Fibroblast of gingiva (primary cell): Measurements from ENCODE around the gene PDE1A.
"Not testable (repeated sequence)": the region's sequence is repeated elsewhere in the genome, so short reads cannot be mapped to it uniquely, and the experiment has no call there.

Experiments
- DNase-seq: peaks from one replicate; pipeline ENCODE4 v3.0.0-alpha.2; 2011; ENCODE audit warnings: low read depth

The PDE1A gene

DNA sequence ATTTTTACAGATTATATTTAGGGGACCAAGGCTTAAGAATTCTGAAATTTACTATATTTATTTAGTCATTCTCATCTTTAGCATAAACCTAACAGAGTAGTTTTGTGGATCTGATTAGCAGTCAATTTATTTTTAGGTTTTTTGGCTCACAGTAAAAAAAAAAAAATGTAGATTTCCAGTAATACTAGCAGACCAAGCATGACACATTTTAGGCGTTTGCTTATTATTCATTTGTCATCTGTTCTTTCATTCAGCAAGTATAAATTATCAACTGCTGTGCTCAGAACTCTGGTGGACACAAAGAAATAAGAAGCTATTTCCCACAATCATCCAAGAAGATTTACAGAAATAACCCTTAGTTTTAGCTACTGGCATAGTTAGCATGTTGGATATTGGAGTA, 20.6 kb downstream of the PDE1A start:
- peak; percentile 10 for DNase-seq

DNA sequence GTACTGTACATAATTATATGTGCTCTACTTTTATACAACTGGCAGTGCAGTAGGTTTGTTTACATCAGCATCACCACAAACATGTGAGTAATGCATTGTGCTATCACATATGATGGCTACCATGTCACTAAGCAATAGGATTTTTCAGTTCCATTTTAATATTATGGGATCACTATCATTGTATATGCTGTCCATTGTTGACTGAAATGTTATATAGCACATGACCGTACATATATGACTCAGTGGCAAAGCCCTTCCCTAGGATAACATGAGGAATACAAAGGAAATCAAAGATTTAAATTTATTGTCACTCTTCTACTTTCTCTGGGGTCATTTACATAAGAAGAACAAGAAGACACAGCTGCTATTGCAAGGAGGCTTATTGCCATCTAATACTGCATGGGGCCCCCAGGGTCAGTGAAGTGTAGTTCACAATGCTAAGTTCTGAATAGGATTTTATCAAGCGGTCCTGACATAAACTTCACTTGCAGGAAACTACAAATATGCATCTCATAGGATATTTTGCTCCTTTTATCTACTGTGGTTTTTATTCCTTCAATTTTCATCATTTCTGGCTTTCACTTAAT, 21.8 kb downstream of the PDE1A start:
- DNase-seq: no peak

DNA sequence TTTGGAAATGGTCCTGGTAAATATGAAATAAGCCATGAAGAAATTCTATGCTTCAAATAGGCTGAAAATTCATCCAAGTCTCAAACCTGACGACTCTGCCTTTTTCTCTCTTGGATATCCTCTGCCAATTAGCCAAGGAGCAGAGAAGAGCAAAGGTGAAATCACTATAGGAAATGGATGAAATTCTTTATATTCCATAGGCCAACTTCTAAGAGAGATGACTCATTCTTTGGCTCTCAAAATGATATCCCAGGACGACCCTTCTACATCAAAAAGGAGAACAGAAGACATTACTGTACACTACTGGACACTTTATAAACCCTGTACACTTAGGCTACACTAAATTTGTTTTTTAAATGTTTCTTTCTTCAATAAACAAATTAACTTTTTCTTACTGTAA, 22.7 kb downstream of the PDE1A start:
- no peak for DNase-seq

DNA sequence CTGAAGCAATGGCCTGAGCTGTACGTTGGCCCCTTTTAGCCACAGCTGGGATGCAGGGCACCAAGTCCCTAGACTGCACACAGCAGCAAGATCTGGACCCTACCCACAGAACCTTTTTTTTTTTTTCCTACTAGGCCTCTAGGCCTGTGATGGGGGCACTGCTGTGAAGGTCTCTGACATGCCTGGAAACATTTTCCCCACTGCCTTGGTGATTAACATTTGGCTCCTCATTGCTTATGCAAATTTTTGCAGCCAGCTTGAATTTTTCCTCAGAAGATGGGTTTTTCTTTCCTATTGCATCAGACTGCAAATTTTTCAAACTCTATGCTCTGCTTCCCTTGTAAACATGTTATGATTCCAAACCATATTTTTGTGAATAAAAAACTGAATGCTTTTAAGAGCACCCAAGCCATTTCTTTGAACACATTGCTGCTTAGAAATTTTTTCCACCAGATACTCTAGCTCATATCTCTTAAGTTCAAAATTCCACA, 33.5 kb downstream of the PDE1A start:
- DNase-seq: peak; percentile 55

DNA sequence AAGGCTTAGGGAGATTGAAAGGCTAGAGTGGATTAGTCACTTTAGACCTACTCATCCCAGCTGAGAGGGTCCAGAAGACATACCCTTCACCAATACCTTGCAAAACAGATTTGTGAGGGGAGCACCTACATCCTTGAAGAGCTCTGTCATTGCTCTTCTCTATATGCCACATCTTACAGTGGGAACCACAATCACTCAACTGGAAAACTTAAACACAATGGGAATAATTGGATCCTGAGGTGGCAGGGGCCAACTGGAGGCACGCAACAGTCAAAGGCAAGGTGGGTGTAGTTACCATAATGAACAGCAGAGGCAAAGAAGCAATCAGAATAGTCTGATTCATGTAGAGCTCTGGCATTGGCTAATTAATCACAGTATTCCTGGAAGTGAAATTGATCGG, 35.4 kb downstream of the PDE1A start:
- DNase-seq: no peak

DNA sequence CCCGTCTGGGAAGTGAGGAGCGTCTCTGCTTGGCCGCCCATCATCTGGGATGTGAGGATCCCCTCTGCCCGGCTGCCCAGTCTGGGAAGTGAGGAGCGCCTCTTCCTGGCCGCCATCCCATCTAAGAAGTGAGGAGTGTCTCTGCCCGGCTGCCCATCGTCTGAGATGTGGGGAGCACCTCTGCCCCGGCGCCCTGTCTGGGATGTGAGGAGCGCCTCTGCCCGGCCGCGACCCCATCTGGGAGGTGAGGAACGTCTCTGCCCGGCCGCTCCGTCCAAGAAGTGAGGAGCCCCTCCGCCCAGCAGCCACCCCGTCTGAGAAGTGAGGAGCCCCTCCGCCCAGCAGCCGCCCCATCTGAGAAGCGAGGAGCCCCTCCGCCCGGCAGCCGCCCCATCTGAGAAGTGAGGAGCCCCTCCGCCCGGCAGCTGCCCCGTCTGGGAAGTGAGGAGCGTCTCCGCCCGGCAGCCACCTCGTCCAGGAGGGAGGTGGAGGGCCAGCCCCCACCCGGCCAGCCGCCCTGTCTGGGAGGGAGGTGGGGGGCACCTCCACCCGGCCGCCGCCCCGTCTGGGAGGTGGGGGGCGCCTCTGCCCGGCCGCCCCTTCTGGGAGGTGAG, 40.5 kb downstream of the PDE1A start:
- DNase-seq: not testable (repeated sequence)

DNA sequence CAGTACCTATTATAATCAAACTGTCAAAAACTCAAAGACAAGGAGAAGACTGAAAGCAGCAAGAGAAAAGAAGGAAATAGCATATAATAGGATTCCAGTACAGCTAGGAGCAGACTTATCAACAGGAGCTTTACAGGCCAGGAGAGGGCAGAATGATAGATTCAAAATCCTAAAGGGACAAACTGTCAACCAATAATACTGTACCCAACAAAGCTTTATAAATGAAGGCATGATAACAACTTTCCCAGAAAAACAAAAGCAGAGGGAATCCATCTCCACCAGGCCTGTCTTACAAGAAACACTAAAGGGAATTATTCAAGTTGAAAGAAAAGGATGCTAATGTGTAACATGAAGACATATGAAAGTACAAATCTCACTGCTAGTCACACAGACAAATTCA, 42.0 kb downstream of the PDE1A start:
- no peak for DNase-seq

DNA sequence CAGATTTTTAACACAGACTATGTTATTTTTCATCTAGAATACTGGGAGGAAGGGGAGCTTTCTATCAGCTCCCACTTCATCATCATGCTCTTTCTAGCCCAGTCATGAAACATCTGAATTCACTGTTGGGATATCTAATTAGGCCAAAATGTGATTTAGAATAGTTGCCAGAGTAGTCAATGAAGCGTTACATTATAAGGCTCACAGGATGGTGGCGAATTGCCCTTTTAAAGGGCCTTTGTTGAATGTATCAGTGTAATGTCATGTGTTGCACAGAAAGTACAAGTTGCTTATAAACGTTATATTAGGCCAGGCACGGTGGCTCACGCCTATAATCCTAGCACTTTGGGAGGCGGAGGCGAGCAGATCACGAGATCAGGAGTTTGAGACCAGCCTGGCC, 45.6 kb downstream of the PDE1A start:
- no peak for DNase-seq

DNA sequence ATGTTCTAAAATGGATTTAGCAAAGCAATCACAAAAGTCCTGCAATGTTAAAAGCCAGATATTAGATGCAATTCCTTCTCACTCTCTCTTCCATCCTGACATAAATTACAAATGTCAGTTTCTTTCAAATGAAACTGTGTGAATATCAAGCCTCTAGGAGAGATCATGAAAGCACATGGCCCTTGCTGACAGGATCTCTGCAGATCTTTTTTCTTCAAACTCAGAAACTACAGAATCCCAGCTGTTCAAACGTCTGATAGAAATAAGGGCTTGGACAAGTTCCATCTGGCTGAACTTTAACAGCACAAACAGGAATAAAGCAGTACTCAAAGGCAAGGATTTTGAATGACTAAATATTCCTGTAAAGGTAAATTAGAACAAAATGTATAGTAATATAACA, 47.6 kb downstream of the PDE1A start:
- peak; percentile 40 for DNase-seq

DNA sequence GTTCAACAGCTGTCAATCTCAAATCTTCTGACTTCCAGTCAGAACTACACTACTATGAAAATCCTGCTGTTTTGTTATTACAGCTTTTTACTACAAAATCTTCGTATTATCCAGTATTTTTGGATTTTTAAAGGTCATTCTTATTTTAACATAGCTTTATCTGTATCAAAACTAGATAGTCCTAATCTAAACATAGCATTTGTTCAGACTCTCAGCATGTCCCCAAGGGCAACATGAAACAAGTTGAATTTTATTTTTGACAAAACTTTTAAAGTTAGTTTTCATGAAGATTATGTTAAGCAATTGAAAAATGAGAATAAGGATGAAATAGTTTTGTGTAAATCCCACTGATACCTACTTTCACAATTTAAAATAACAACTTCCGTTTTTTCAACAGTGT, 48.1 kb downstream of the PDE1A start:
- DNase-seq: no peak

DNA sequence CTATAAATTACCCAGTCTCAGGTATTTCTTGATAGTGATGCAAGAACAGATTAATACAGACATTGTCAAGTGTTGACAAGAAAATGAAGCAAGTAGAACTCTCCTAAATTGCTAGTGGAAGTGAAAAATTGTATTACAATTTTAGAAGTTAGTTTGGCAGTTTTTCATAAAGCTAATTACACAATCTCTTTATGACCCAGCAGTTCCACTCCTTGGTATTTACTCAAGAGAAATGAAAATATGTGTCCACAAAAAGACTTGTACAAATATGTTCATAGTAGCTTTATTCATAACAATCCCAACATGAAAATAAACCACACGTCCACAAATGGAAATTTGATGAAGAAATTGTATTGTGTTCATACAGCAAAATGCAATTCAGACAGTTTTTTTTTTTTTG, 49.4 kb downstream of the PDE1A start:
- DNase-seq: peak; percentile 47

DNA sequence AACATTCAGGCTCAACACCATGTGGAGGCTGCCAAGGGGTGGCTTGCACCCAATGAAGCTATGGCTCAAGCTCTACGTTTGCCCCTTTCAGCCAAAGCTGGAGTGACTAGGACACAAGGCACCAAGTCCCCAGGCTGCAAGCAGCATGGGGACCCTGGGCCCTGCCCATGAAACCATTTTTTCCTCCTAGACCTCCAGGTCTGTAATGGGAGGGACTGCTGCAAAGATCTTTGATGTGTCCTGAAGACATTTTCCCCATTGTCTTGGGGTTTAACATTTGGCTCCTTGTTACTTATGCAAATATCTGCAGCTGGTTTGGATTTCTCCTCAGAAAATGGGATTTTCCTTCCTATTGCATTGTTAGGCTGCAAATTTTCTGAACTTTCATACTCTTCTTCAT, 51.0 kb downstream of the PDE1A start:
- no peak for DNase-seq

DNA sequence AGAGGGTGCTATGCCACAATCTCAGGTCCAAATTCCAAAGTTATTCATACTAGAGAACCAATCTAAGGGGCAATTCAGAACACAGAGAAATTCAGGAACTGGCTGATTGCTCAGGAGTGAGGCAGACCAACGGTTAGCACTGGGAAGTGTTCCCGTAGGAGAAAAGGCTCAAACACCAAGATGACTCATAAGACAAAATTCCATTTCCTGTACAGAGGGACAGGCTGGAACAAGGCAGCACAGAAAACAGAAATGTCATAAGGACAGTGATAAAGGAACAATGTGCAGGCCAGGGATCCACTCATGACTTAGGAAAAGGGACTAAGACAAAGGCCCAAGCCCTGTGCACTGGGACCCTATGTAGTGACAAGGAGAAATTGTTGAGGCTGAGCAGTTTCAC, 54.2 kb downstream of the PDE1A start:
- DNase-seq: peak; percentile 79

DNA sequence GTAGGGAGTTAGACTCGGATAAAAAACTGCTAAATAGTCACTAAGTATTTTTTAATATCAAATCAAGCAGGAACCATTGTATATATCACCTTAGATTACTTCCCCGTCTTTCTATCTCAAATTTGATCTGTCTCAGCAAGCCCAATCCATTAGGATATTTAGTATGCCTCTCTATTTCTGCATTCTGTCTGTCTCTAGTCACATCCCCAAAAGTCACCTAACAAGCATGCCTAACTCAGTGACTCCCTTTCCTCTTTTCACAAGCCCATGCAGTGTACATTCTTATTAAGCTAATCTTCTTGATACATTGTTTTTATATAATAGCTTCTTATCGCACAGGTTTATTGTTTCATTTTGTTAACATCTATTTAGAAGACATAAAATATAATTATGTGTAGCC, 57.8 kb downstream of the PDE1A start:
- DNase-seq: no peak

DNA sequence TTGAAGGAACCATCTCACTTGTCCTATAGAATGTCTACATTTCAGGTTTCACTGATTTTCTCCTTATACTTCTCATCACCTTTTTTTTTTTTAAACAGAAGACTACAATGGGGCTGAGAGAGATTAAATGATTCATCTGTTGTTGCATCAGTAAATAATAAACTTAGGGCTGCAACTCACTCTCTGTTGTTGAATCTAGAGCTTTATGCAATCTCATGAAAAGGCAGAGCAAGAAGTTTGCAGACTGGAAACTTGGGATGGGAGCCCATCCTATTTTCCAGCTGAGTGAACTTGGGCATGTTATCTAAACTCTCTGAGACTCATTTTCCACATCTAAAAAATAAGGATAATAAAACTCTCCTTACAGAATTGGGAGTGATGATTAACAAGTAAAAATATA, 58.4 kb downstream of the PDE1A start:
- peak; percentile 82 for DNase-seq

DNA sequence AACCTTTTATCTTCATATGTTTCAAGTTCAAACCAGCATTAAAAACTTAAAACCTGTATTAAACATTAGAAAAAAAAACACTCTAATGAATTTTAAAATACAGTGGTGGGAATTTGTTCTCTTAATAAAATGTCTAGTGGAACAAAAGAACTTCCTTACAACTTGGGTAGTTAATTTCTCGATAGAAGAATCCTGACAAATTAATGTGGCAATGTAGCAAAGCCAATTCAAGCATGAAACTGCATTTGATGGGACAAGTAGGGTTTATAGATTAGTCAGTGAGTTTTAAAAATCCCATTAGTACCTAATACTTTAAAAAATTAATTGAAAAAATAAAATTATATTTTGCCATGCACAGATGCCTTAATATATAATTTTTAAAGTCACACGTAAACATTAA, 59.4 kb downstream of the PDE1A start:
- no peak for DNase-seq

DNA sequence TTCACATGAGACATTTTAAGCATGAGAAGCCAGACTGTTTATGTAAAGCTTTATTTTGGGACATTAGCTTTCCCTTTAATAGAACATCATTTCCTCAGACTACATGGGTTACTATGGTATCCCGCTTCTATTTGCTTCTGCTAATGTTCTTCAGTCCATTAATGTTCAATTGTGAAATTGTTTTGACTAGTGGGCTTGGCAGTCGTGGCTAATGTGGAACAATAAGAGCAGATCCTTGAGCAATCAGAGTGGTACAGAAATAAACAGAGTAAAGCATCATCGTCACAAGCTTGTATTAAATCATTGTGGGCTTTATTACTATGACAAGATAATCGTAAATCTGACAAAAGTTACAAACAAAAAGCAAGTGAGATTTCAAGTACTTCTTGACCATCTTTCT, 60.2 kb downstream of the PDE1A start:
- peak; percentile 97 for DNase-seq

DNA sequence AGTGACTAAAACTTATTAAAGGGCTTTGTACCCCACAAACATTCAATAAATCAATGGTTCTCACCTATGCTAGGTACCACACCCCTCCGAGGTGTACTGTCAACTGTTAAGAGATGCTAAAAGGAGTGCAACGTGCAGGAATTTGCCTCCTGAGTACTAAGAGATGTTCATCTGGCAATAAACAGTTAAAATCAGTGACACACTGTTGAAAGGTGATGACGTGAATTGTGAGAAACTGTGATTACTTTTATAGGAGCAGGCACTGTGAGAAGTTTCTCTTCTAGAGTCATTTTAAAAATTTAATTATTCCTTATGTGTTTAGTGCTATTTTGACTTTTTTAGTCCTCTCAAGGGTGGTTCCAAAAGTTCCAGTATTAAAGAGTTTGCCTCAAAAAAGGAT, 61.0 kb downstream of the PDE1A start:
- no peak for DNase-seq

DNA sequence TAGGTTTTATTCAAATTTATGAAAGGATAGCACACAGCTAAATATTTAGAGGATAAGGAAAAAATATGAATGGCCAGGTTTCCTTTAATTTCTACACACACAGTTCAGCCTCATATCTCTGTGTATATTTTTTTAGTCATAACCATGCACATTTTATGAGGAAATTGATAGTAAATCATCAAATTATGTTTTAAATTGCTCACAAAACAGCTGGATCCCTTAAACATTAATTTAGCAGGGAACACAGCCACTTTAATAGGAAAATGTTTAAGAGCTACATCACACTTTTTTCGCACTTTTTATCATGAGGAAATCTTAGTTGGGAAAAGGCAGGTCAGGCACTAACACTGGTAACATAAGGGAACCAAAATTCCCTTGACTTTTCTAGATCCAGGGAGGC, 65.4 kb downstream of the PDE1A start:
- DNase-seq: no peak

DNA sequence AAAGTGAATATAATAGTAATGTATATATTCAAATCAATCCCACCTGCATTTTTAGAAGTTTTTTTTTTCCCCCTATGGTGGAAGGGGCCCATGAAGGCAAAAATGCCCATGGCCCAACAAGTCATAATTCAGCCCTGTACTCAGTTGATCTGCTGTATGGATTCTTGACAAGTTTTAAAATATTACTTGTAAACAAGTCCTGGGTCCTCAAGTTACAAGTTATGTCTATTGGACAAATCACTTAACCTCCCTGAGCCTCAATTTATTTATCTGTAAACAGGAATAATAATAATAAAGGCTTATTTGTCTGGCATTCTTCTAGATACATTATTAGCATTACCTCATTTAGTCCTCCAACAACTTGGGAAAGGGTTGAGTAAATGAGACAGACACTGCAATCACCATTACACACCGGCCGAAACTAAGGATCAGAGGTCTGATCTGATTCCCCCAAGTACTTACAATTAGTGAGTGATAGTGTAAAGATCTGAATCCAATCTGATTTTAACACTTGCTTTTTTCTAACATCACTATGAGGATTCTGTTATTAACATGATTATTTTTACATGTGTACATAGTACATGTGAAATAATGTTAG, 66.1 kb downstream of the PDE1A start:
- no peak for DNase-seq

DNA sequence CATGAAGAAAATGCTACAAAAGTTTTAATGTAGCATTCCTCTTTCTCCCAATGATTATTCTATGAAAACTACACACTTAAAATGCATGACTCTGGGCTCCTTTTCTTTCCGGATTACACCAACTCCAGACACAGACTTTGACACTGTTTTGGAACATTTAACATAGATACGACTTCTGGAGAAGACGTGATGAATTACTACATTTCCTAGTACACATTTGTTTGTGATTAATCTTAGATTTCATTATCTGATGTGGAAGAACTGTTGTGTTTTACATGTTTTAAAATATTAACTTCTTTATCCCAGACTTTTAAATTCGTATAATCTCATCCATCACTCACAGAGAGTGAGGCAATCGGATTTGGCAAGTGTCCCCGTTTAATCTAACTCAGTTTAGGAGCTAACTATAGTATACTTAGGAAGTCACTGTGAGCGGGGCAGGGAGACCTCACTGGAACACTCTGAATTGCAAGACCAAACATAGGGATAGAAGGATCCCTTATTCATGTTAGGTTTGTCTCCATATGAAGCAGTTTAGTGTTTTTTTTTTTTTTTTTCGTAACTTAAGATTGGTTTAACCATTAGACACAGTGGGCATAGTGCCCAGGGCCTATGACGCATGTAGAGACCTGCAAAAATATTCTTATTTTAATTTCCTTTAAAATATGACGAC, 66.7 kb downstream of the PDE1A start:
- DNase-seq: peak; percentile 60

DNA sequence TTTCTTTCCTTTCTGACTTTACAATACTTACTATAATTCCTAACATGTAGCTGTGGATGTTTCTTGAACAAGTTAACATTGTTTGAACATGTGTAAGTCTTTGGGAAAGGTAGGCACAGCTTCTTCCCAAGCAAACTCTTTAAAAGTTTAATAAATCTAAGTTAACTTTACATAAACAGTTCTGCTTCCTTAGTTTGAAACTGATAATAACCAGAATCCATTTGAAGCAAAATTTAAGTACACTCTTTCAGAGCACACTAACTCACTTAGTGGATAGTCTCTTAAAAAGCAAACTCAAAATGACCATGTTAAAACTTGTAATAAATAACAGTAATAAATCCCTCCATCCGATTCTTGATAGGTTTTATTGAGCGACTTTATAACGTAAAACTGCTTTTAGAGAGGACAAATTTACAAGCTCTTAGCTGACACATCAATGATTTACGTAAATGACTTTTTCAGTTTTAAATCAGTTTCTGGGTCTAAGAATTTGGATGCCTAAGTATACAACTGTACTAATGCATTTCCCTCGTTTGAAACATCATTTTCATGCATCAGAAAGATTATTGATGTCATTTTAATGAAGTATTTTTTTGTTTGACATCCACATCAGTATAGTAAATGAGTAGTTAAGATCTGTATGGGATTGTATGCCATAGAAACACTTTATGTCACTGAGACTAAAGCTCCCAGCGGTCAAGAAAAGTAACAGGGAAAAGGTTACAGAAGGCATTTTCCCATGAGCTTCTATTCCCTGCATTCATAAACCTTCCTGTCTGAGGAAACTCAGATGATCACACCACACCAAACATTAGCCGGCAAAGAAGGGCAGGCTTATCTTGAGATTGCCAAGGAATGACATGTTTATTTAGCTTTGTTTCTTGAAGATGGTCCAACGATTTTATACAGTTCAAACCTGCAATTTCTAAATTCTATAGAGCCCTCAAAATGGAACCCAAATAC, 67.5 kb downstream of the PDE1A start:
- DNase-seq: peak; percentile 4
